Erythroblast (primary cell): ENCODE data around the gene TDRD1.

Experiments
- GATA1 ChIP-seq: IDR thresholded peaks from 2 replicates; pipeline ENCODE4 v1.6.1; 2011; ENCODE audit warnings: low read depth, mild to moderate bottlenecking, control low read depth, low read length, moderate library complexity
- POLR2A ChIP-seq: IDR thresholded peaks from 2 replicates; pipeline ENCODE4 v1.6.1; 2011; ENCODE audit warnings: mild to moderate bottlenecking, low read length

DNA sequence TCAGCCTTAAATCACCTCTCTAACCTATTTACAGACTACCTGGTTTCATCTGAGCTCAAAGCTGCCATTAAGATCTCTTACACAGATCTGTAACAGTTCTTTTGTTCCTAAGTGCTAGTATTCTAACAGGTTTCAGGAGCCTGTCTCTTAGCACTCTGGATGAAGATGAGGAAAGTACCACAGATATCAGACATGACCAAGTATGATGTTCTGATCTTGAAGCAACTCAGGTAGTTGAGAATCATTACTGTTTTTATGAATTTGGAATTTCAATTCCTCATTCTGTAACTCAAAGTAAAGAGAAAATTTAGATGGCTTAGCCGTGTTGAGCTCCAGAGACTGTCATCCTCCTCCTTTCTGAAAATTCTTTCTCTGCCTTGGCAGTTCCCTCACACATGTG is 36.0 kb upstream of the TDRD1 start:
- TF ChIP-seq POLR2A, result no peak
- TF ChIP-seq GATA1, result no peak
